SK-N-MC (cell line): ENCODE data around the gene SKAP2.

Experiments used
- FOXP2 ChIP-seq: optimal IDR thresholded peaks from 2 replicates; pipeline ENCODE3; 2011; ENCODE audit warnings: mild to moderate bottlenecking, moderate library complexity; ENCODE audit not compliant: insufficient read depth; ENCODE audit errors: extremely low read length, control extremely low read depth
- POLR2AphosphoS5 ChIP-seq: IDR thresholded peaks from 2 replicates; pipeline ENCODE4 v1.6.1; 2012; ENCODE audit warnings: mild to moderate bottlenecking, low read depth, low read length, borderline replicate concordance

DNA sequence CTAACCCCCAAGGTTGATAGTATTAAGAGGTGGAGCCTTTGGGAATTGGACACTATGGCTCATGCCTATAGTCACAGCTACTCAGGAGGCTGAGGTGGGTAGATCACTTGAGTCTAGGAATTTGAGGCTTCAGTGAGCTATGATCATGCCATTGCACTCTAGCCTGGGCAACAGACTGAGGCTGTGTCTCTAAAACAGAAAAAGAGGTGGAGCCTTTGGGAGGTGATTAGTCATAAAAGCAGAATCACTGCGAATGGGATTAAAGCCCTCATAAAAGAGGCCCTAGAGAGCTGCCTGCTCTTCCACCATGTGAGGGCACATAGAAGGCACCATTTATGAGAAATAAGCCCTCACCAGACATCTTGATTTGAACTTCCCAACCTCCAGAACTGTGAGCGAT, 81.9 kb downstream of the SKAP2 start:
- TF ChIP-seq POLR2AphosphoS5: no peak
- TF ChIP-seq FOXP2: no peak
